RPMI7951 (cell line): ENCODE data around the gene ZNF618. TPM values are rescaled to one million over a fixed set of nuclear protein-coding genes. Genes with fewer than 3 reads are reported as not detected.
"Not testable (repeated sequence)": the region's sequence is repeated elsewhere in the genome, so short reads cannot be mapped to it uniquely, and the experiment has no call there.

ENCODE experiments used
- DNase-seq: peaks from one replicate; pipeline ENCODE4 v3.0.0-alpha.2; 2012; ENCODE audit warnings: low read depth
- total RNA-seq: library from RNA; depleted of rRNA; stranded (reverse); fragments of >200 nt; shearing (Covaris generic); gene quantifications from 2 replicates; pipeline ENCODE4 v1.2.3, GENCODE V29; 2014

The ZNF618 gene
- total RNA-seq, 1 experiment from 2014 or later: 2.9 TPM

DNA sequence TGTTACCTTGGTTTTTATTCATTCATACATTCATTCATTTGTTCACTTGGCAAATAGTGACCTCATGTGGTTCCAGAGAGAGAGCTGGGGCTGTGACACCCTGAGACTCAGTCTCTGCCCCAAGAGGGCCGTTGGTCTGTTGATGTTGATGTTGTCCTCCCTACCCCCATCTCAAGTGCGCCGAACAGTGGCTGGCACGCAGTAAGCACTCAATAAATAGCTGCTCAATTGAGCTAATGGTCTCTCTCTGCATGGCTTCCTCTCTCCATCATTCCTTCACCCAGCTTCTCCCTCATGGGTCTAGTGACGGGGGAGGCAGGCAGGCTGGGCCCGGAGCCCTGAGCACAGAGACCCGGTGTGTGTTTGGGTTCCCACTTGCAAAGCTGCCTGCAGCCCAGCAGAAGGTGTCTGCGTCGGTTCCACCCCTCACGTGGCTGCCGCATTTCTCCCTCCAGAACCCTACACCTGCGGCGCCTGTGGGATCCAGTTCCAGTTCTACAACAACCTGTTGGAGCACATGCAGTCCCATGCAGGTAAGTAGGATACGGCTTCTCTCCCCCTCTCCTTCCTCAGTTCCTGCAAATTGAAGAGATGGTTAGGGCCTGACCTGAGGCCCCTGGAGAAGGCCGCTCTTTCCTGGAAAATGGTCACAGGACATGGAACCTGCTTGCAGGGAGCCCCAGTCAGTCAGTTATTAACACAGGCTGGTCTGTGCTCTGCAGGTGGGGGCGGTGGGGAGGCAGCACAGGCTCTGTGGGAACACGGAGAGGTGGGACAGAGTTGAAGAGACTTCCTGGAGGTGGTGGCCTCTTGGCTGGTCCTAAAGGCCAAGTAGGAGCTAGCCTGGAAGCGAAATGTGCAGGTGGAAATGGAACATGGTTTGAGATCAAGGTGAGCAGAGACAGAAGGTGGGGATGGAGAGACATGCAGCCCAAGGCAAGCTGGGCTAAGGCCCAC lies 160.0 kb downstream of the ZNF618 start:
- DNase-seq: no peak

DNA sequence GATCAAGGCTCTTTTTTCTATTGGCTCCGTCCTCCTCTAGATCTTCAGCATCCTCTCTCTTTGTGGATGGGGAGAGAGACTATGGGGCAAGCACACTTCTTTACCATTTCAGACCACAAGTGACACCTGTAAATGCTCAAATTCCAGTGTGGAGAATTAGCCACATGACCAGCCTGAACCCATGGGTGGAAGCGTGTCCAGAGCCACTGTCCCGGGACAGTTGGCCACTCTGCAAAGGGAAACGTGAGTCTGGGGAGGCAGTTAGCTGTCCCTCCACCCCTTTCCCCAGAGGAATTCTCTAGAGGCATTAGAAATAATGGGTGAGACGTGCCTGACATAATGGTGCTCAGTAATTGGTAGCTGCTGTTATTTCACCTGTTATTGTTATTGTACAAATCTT lies 161.1 kb downstream of the ZNF618 start:
- no peak for DNase-seq

DNA sequence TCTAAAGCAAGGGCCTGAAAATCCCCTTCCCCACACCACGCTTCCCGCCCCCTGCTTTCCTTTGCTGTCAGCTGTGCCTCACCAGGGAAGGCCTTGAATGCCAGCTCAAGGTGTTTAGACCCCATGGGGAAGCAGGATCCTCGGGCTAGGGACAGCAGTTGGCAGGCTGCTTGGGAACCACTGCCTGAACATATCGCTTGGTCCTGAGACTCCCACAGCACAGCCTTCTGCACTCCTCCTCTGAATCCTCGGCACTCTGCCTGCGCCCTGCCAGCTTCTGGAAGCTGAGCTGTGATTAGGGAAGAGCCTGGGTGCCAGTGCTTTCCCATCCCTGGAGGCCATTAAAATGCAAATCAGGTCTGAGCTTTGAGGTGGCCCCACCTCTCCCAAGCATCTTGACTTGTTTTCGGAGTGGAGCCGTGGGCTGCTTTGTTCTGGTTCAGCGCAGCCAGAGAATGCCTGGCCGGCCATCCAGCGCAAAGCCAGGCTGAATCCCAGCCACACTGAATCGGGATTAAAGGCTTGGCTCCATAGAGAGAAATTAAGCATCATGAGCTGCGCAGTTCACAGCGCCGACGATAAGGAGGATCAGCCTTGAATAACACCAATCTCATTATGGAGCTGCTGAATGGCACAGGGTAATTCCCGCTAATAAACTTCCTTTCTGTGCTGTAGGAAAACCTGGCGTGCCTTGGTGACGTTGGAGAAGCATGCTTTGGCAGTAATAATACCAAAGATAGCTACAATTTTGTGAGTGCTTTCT lies 162.0 kb downstream of the ZNF618 start:
- no peak for DNase-seq

GRCh38 chr9:114038724-114039313 lies 162.7 kb downstream of the ZNF618 start:
- DNase-seq: no peak

- no peak for DNase-seq
Observed at GRCh38 chr9:114039484-114039883, 163.4 kb downstream of the ZNF618 start.

DNA sequence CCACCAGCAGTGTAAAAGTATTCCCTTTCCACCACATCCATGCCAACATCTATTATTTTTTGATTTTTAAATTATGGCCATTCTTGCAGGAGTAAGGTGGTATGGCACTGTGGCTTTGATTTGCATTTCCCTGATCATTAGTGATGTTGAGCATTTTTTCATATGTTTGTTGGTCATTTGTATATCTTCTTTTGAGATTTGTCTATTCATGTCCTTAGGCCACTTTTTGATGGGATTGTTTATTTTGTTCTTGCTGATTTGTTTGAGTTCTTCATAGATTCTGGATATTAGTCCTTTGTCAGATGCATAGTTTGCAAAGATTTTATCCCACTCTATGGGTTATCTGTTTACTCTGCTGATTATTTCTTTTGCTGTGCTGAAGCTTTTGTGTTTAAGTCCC lies 167.6 kb downstream of the ZNF618 start:
- DNase-seq: not testable (repeated sequence)

GRCh38 chr9:114046237-114046755 lies 170.2 kb downstream of the ZNF618 start:
- no peak for DNase-seq

- no peak for DNase-seq
Observed at GRCh38 chr9:114046875-114047274, 170.8 kb downstream of the ZNF618 start.

- peak; percentile 6 for DNase-seq
Observed at GRCh38 chr9:114047717-114048116, 171.6 kb downstream of the ZNF618 start.

GRCh38 chr9:114048533-114049415 lies 172.7 kb downstream of the ZNF618 start:
- no peak for DNase-seq

GRCh38 chr9:114049441-114050225 lies 173.5 kb downstream of the ZNF618 start:
- no peak for DNase-seq

DNA sequence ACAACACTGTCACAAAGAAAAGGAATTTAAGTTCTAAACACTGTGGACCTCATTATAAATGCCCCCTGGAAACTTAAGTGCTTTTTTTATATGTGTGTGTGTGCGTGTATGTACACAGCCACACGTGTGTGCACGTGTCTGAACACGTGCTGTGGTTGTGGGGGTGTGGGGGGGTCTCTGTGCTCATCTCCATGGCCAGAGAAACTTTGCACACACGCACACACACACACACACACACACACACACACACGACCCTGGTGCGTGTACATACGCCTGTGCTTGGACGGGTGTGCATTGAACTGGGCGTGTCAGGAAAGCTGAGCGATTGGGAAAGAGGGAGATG lies 174.1 kb downstream of the ZNF618 start:
- no peak for DNase-seq

DNA sequence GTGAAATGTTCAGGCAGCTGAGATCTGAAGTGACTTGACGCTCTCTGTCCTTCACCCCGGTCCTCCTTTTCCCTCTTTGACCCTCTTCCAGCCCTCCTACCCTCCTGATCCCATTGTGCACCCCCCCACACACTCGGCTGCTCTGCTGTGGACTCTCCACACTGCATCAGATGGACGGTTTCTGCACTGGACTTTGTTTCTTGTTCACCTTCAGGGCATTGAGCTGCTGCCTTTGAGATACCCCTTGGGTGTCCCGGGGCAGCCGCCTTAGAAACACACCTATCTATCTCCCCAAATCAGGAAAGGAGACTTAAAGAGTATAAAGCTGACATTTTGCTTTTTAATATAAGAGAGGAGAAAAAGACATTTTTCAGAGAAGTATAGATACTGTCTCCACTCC lies 174.5 kb downstream of the ZNF618 start:
- no peak for DNase-seq

DNA sequence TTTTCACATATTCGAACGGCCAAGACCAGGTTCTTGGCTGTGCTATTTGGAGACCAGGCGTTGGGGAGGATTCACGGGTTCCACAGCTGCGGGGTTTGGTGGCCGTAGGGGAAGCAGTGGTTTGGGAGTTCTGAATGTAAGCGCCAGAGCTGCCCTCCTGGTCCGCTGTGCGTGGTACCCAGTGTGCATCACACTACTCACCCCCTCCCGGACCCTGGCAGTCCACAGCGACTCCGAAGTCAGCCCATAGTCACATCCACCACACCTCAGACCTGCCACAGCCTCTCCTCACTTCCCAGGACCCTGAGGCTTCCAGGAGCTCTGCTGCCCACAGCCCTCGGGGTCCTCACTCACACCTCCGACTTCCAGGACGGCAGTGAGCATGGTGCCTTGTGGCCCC lies 175.2 kb downstream of the ZNF618 start:
- DNase-seq: no peak

- DNase-seq: no peak
Observed at GRCh38 chr9:114051706-114052105, 175.6 kb downstream of the ZNF618 start.

DNA sequence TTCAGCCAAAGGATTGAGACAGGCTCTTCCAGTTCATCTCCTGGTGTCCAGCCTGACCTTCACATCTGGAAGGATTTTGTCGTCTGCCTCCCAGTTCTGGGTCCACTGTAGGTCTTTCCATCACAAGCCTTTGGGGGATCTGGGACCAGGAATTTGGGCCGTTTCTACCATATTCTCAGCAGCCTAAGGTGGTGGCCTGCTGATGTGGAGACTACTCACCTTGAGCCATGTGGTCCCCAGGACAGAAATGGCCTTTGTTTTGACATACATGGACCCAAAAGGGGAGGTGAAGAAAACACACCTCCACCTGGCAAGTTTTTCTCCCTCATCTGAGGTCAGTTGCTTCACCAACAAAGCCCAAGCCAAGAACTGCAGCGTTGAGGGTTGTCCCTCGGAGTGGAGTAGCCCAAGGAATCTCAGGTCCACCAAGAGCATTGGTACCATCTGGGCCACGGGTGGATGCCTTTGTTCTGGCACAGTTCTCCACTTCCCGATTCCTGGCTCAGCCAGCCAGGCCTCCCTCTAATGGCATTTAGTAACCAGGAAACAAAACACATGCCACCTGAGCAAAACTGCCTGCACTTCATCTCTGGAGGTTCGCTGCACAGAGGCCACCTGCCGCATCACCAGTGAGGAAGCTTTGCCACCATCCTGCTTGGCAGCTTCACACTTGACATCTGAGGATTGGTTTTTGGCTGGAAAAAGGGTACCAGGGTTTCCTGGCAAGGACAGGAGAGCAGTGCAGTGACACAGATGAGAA lies 177.3 kb downstream of the ZNF618 start:
- DNase-seq: no peak

DNA sequence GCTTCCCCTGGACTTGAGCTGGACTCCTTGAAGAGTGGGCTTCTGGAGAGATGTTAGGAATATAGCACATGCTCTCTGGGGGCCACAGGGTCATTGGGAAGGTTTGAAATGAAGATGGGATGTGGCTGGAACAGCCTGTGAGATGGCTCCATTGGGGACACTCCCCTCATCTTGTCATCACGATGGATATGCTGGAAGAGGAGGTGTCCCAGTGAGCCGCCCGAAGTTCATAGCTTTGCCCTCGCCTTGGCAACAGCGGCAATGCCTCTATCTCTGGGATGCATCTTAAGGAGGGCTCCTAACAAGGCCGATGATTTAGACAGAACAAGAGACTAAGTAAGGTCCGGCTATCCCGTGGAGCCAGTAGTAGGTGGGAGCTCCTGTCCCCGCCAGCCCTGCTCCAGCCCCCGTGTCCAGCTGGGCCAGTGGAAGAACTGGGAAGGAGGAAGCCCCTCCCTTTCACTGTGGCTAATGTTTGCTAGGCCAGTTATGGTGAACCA lies 178.1 kb downstream of the ZNF618 start:
- no peak for DNase-seq

DNA sequence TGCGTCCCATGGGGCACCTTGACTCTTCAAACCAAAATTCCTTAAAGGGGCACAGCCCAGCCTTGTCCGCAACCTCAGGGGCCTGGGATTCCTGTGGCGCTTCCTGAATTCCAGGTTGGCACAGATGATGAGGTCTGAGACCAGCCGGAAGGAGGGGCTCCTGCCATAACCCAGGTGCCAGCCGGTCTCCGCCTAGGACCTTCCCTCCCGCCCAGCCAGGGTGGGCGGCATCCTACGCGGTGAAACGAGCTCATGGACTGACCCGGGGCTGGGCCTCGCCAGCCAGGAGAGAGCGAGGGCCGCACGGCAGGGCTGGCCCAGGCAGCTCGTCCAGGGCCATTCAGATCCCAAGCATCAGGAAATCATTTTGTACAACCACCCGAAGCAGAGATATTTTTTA lies 179.0 kb downstream of the ZNF618 start:
- DNase-seq: no peak

- no peak for DNase-seq
Observed at GRCh38 chr9:114055894-114056293, 179.8 kb downstream of the ZNF618 start.

DNA sequence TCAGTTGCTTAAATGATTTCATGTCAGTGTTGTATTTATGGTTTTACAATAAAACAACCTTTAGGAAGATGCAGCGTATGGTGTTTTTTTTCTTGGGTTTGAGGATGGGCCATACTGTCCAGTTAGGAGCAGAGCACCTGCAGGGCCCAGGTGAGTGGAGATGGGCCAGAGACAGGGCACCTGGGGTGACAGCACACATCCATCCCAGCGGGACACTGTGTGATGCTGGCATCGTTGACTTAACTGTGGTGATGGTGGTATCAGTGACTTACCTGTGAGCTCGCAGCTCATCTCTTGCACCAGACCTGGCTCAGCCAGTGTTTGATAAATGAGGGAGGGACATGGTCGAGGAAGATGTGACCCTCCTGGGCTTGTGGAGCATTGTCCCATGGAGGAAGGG lies 180.4 kb downstream of the ZNF618 start:
- DNase-seq: no peak
